HT-29 (cell line): ENCODE measurements around the gene LSM14B. TPM values are rescaled to one million over a fixed set of nuclear protein-coding genes. Genes with fewer than 3 reads are reported as not detected.

Source experiments
- DNase-seq: peaks from one replicate; pipeline ENCODE4 v3.0.0-alpha.2; 2015; ENCODE audit warnings: low spot score
- total RNA-seq: library from RNA; depleted of rRNA; stranded (reverse); fragments of >200 nt; shearing (Covaris generic); gene quantifications from 2 replicates; pipeline ENCODE4 v1.2.3, GENCODE V29; 2014; rRNA removed

Gene LSM14B
- total RNA-seq, 1 experiment from 2014 or later = 80.0 TPM

DNA sequence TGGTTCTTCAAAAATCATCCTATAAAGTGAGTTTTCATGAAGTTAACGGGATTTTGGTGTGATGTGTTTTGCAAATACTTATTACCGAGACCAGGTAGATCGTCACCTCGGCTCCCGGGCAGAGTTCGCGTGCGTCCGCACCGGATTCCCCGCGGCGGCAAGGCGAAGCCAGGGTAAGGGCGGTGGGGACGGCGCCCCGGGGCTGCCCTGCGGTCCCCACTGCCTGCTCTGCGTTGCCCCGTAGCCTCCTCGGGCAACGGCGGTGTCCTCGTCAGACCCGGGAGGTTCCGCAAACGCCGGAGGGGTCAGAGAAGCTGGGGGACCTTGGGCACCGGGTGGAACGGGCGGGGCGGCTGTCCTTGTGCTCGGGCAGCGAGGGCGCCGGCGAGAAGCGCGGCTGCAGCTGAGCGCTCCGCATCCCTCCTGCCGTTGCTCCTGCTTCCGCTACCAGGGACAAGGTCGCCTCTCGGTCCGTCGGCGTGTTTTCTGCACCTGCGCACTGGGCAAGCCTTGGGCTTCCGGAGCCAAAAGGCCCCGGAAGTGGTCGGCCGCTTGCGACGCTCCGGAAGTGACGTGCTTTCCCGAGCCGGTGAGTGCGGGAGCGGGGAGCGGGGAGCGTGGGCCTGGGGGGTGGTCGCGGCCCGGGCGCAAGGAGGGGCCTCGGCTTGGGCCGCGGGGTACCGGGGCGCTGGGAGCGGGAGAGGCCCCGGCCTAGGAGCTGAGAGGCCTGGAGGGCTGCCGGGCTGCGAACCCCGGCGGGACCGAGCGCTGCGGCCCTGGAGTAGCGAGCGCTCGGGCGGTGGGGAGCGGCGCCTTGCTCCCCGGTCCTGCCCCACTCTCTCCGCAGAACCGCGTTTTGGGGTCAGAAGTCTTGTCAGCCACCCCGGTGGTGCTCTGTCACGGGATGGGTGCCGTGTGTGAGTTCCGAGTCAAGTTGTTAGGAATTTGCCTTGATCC is 60.5 kb downstream of the LSM14B start, which contains the start of gene MTG2:
TSS of gene MTG2 (plus strand) at position 560 of the 957 bp plus-strand sequence. CDS start 10,393 bp downstream, outside the sequence.
- peak; percentile 99 for DNase-seq

DNA sequence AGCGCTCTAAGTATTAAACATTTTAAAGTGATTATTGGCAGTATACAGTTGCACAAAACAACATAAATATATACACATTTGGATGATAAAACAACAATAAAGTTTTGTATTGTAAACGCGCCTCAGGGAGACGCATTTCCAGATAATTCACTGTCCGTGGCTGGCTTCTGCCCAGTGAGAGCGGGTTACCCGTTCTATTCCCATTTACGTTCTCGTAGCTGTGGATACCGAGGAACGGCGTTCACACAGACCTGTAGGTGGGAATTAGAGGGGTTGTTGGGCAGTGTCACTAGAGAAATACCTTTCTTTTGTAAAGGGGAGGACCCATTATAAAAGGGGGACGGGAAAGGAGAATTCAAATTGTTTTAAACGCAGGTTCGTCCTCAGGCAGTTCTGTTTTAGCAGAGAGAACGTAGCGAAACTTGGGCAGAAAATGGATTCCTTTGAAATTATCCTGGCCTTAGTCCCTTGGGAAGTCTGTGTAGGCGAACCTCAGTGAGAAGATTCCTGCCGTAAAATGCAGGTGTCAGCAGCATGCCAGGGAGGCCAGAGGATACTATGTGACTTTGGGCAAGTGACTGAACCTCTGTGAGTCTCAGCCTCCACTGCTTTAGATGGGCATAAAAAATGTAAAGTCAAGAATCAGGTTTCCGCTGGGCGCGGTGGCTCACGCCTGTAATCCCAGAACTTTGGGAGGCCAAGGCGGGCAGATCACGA is 61.3 kb downstream of the LSM14B start:
- peak; percentile 37 for DNase-seq

Other genes starting within 250 kb of the LSM14B start
- gene TAF4, start 56.6 kb upstream of the LSM14B start, total RNA-seq = 12.2 and 14.1 TPM in 2 replicates
- 822 and 933 TPM in 2 replicates for gene PSMA7, start 20.9 kb downstream of the LSM14B start, total RNA-seq
- 57.1 and 65.8 TPM in 2 replicates for gene SS18L1, start 21.3 kb downstream of the LSM14B start, total RNA-seq
- 41.9 and 44.2 TPM in 2 replicates for gene MTG2, start 60.6 kb downstream of the LSM14B start, total RNA-seq
- gene HRH3, start 97.8 kb downstream of the LSM14B start, total RNA-seq = not detected in 2 replicates
- 44.9 and 49.8 TPM in 2 replicates for gene OSBPL2, start 116.0 kb downstream of the LSM14B start, total RNA-seq
- 659 and 752 TPM in 2 replicates for gene ADRM1, start 180.5 kb downstream of the LSM14B start, total RNA-seq
- 286 and 336 TPM in 2 replicates for gene LAMA5, start 244.8 kb downstream of the LSM14B start, total RNA-seq